ENCODE measurements around the gene PTCD2. TPM values are rescaled to one million over a fixed set of nuclear protein-coding genes. Genes with fewer than 3 reads are reported as not detected.

Gene PTCD2
- total RNA-seq, 4 donors from 2014 or later: 6.7 to 13.2 (median 9.5) TPM

GRCh38 chr5:72276219-72276752, 43.9 kb upstream of the PTCD2 start:
- ATAC-seq: no peak
- no peak overlapping the region for H3K4me3 ChIP-seq
- intact Hi-C loops (cut with DNase I; ENCODE audit: low total_unique reads): no loop called here
- H3K4me1 ChIP-seq: peaks cover 13 to 16% of the 10 kb centered on the region in 2 donors
- no peak for TF ChIP-seq POLR2A (IDR thresholded peaks at IDR 0.05)
- TF ChIP-seq, protein P1, sequence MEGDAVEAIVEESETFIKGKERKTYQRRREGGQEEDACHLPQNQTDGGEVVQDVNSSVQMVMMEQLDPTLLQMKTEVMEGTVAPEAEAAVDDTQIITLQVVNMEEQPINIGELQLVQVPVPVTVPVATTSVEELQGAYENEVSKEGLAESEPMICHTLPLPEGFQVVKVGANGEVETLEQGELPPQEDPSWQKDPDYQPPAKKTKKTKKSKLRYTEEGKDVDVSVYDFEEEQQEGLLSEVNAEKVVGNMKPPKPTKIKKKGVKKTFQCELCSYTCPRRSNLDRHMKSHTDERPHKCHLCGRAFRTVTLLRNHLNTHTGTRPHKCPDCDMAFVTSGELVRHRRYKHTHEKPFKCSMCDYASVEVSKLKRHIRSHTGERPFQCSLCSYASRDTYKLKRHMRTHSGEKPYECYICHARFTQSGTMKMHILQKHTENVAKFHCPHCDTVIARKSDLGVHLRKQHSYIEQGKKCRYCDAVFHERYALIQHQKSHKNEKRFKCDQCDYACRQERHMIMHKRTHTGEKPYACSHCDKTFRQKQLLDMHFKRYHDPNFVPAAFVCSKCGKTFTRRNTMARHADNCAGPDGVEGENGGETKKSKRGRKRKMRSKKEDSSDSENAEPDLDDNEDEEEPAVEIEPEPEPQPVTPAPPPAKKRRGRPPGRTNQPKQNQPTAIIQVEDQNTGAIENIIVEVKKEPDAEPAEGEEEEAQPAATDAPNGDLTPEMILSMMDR (IDR thresholded peaks at IDR 0.05 in 4 of 5, conservative IDR thresholded peaks at IDR 0.05 in 1 of 5): no peak
- DNase-seq: no peak
- no peaks in the 10 kb centered on the region for H3K27me3 ChIP-seq
- H3K36me3 ChIP-seq: no peaks in the 10 kb centered on the region
- H3K27ac ChIP-seq: no peak overlapping the region
- in situ Hi-C loops (cut with MboI; ENCODE audit: low sequenced_read_pairs in 4 of 4): no loop called here
- no peaks in the 10 kb centered on the region for H3K9me3 ChIP-seq

GRCh38 chr5:72280581-72281069, 39.5 kb upstream of the PTCD2 start:
- Histone ChIP-seq H3K4me3 (no peak overlapping the region), H3K27me3 (no peaks in the 10 kb centered on the region), H3K4me1 (peaks cover 8 to 21% of the 10 kb centered on the region in 2 donors), H3K27ac (peak overlapping the region; percentile 13 to 60 (median 26)), H3K9me3 (no peaks in the 10 kb centered on the region), H3K36me3 (no peaks in the 10 kb centered on the region)
- ATAC-seq (peak; percentile 56 to 65), DNase-seq (no peak)
- TF ChIP-seq POLR2A (IDR thresholded peaks at IDR 0.05): no peak
- TF ChIP-seq, protein P1 (IDR thresholded peaks at IDR 0.05 in 4 of 5, conservative IDR thresholded peaks at IDR 0.05 in 1 of 5): peak in 4 of 5 experiments; percentile 14 to 43 (median 23)
- in situ Hi-C loops (cut with MboI; ENCODE audit: low sequenced_read_pairs in 4 of 4) (no loop called here), intact Hi-C loops (cut with DNase I; ENCODE audit: low total_unique reads) (no loop called here)

DNA sequence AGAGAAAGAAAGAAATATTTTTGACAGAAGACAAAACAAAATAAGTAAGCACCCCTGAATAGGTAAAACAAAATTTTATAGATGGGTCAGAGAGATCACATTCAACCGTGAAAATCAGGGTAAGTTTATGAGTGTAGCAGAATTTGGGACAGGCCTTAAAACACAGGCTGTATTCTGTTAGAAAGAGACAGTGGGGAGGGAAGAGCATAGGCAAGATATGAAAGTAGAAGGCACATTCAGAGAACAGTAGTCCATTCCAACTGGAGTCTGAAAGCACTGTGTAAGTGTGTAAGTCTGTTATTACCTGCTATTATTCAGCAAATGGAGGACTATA, 38.8 kb upstream of the PTCD2 start:
- Histone ChIP-seq H3K27me3 (no peaks in the 10 kb centered on the region), H3K36me3 (no peaks in the 10 kb centered on the region), H3K9me3 (no peaks in the 10 kb centered on the region), H3K27ac (peak overlapping the region; percentile 38 to 60 (median 54)), H3K4me3 (no peak overlapping the region), H3K4me1 (peaks cover 8 to 21% of the 10 kb centered on the region in 2 donors)
- TF ChIP-seq, protein P1 (IDR thresholded peaks at IDR 0.05 in 4 of 5, conservative IDR thresholded peaks at IDR 0.05 in 1 of 5): no peak
- TF ChIP-seq POLR2A (IDR thresholded peaks at IDR 0.05): no peak
- DNase-seq (no peak), ATAC-seq (no peak)
- in situ Hi-C loops (cut with MboI; ENCODE audit: low sequenced_read_pairs in 4 of 4): no loop called here
- intact Hi-C loops (cut with DNase I; ENCODE audit: low total_unique reads): no loop called here

- in situ Hi-C loops (cut with MboI; ENCODE audit: low sequenced_read_pairs in 4 of 4): no loop called here
Measured at GRCh38 chr5:72281764-72282499, 38.2 kb upstream of the PTCD2 start.

More at GRCh38 chr5:72281764-72282499, 38.2 kb upstream of the PTCD2 start:
- intact Hi-C loops (cut with DNase I; ENCODE audit: low total_unique reads): no loop called here
- H3K9me3 ChIP-seq: no peaks in the 10 kb centered on the region
- H3K4me1 ChIP-seq: peaks cover 8 to 21% of the 10 kb centered on the region in 2 donors
- TF ChIP-seq POLR2A (IDR thresholded peaks at IDR 0.05): no peak
- TF ChIP-seq, protein P1 (IDR thresholded peaks at IDR 0.05 in 4 of 5, conservative IDR thresholded peaks at IDR 0.05 in 1 of 5): no peak
- H3K27ac ChIP-seq: peak overlapping the region; percentile 52 to 60 (median 58)
- DNase-seq (no peak), ATAC-seq (peak; percentile 63 to 74)
- no peak overlapping the region for H3K4me3 ChIP-seq
- no peaks in the 10 kb centered on the region for H3K27me3 ChIP-seq
- H3K36me3 ChIP-seq: no peaks in the 10 kb centered on the region
